Bone marrow (tissue), 2 donors: ENCODE measurements around the gene PPL.

Source experiments
- DNase-seq, 2 donors: peaks; one replicate each; lab custom pipeline; 2025; lab: John Stamatoyannopoulos, UW

PPL gene

GRCh38 chr16:4884972-4885874 lies 51.7 kb downstream of the PPL start:
- DNase-seq: no peak

- no peak for DNase-seq
Measured at GRCh38 chr16:4884209-4884608, 52.7 kb downstream of the PPL start.

DNA sequence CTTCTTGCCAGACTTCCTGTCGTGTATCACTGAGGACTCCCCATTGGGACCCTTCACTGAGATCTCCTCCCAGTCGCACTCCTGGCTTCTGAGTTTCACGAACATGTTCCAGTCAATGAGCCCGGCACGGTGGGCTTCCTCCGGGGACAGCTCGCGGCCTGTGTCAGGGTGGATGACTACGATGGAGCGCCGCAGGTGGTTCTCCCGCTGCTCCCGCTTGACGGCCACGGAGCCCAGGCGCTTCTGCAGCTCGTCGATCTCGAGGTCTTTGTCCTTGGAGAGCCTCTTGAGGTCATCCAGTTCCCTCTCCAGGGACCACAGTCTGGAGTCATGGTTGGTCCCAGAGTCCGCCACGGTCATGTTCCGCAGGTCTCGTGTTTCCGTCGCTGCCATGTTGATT lies 53.4 kb downstream of the PPL start:
- DNase-seq: no peak

- DNase-seq: no peak
Measured at GRCh38 chr16:4882633-4883285, 54.2 kb downstream of the PPL start.

DNA sequence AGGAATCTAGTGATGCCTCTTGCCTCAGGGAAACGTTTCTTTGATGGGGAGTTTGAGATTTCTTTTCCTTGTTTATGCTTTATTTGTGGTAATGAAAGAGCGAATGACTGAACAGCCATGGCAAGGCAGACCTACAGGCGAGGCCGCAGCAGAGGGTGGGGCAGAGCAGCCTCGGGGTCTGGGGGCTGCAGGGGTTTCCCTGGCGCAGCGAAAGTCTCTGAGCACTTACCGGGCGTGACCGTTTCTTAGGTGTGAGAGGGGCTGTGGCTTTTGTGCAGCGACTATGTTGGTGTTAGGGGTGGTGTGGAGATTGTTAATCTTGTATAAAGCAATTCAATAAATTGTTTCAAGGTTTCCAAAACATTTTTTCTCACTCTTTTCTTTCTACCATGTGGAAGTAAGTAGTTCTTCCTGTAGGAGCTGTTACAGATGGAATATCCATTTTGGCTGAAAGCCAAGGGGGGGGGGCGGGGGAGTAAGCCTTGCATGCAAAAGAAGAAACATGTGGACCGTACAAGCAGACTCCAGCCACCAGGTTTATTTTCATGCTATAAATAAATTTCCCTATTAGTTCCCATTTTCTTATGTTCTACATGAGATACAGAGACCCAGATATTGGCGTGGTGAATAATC lies 54.8 kb downstream of the PPL start:
- no peak for DNase-seq

- DNase-seq: no peak
Measured at GRCh38 chr16:4880006-4880580, 56.9 kb downstream of the PPL start.

DNA sequence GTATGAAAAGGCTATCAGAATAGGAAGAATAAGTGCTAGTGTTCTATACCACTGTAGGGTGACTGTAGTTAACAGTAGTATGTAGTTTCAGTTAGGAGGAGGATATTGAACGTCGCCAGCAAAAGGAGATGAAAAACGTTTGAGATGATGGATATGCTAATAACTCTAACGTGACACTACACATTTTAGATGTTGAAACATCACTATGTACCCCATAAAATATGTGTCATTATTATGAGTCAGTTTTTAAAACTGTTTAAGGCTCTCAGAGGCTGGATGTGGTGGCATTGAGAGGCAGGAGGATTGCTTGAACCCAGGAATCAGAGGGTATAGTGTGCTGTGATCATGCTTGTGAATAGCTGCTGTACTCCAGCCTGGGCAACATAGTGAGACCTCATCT lies 57.9 kb downstream of the PPL start:
- DNase-seq: no peak

GRCh38 chr16:4877380-4877685 lies 59.6 kb downstream of the PPL start:
- DNase-seq: no peak

GRCh38 chr16:4876646-4877379 lies 60.1 kb downstream of the PPL start:
- no peak for DNase-seq

DNA sequence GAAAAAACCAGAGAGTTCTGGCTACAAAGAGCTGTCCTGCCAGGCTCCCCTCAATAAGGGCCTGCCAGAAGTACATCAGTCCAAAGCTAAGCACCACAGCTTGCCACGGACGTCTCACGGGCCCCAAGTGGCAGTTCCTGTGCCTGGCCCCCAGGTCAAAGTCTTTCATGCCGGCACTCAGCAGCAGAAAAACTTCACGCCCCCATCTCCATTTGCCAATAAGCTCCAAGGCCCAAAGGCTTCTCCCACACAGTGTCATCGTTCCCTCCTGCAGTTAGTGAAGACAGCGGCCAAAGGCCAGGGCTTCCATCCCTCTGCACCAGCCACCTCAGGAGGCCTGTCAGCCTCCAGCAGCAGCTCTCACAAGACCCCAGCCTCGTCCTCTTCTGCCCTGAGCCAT lies 62.3 kb downstream of the PPL start:
- no peak for DNase-seq

GRCh38 chr16:4873091-4873490 lies 63.9 kb downstream of the PPL start:
- DNase-seq: no peak

DNA sequence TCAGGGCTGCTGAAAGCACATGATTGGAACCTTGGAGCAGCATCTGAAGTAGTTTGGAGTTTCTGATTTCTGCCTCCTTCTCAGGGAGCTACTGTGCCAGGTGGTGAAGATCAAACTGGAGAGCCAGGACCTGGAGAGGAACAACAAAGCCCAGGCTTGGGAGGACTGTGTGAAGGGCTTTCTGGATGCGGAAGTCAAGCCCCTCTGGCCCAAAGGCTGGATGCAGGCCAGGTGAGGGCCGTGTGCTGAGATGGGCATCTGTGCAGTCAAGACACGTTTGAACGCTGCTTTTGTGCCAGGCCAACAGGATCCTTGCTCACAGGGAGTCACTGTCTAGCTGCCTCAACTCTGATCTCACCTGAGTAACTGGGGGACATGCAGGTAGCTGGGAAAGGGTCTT lies 65.9 kb downstream of the PPL start:
- DNase-seq: no peak

GRCh38 chr16:4870138-4870671 lies 66.7 kb downstream of the PPL start:
- DNase-seq: no peak

DNA sequence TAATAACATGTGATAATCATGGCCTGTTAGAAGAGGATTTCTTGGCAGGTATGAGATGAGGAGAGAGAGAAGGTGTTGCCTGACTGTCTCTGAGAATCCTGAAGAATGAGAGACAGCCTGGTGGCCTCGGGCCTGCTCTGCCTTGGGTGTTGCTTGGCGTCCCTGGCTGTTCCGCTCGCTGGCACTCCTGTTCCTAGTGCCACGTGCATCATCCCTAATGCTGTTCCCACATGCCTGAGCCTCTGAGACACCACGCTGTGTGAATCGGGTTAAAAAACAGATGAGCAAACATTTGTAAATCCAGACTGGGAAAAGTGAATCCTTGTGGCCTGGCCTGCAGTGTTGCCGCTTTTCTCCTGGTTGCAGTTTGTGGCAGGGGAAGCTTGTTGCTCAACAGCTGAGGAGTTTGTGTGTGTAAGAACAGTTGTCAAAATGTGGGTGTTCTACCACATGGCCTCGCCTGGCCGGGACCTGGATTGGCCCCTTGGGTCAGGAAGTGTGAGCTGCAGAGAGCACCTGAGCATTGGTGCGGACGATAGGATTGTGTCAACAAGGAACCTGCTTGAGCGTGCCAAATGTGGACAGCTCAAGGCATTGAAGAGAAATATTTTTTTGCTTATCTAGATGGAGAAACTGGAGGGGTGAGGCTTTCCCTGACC lies 67.7 kb downstream of the PPL start:
- DNase-seq: no peak

- DNase-seq: no peak
Measured at GRCh38 chr16:4868535-4868934, 68.4 kb downstream of the PPL start.

- no peak for DNase-seq
Measured at GRCh38 chr16:4868026-4868425, 68.9 kb downstream of the PPL start.

GRCh38 chr16:4866586-4866985 lies 70.4 kb downstream of the PPL start:
- no peak for DNase-seq

GRCh38 chr16:4865231-4865860 lies 71.6 kb downstream of the PPL start:
- no peak for DNase-seq

GRCh38 chr16:4864728-4865127 lies 72.2 kb downstream of the PPL start:
- DNase-seq: no peak

- no peak for DNase-seq
Measured at GRCh38 chr16:4862639-4863038, 74.3 kb downstream of the PPL start.
